NT2/D1 (cell line): ENCODE results near the gene TBC1D9B.

ENCODE experiments used
- DNase-seq: peaks from one replicate; pipeline ENCODE4 v3.0.0-alpha.2; 2011; ENCODE audit warnings: low read depth, low spot score
- H3K27me3 ChIP-seq: 2 replicates; pipeline ENCODE4 v1.6.0; 2011; ENCODE audit warnings: mild to moderate bottlenecking; ENCODE audit not compliant: insufficient read length, insufficient read depth
- H3K36me3 ChIP-seq: 2 replicates; pipeline ENCODE4 v1.6.1; 2011; ENCODE audit warnings: mild to moderate bottlenecking, low read length, mixed read lengths; ENCODE audit not compliant: insufficient read depth, insufficient read length
- H3K4me1 ChIP-seq: 2 replicates; pipeline ENCODE4 v1.5.1; 2011; ENCODE audit not compliant: insufficient read depth, insufficient read length
- H3K4me3 ChIP-seq: 2 replicates; pipeline ENCODE4 v1.5.1; 2011; ENCODE audit warnings: low read depth; ENCODE audit not compliant: insufficient read length
- H3K9ac ChIP-seq: 2 replicates; pipeline ENCODE4 v1.6.0; 2011; ENCODE audit warnings: low read depth; ENCODE audit not compliant: insufficient read length
- H3K9me3 ChIP-seq: 2 replicates; pipeline ENCODE4 v1.5.1; 2011; ENCODE audit warnings: mild to moderate bottlenecking, low read length; ENCODE audit not compliant: insufficient read depth
- SUZ12 ChIP-seq: IDR thresholded peaks from 2 replicates; pipeline ENCODE4 v1.6.1; 2011; ENCODE audit not compliant: insufficient read length, insufficient read depth; ENCODE audit errors: extremely low read depth
- YY1 ChIP-seq: IDR thresholded peaks from 2 replicates; pipeline ENCODE4 v1.6.1; 2011; ENCODE audit not compliant: insufficient read length, insufficient read depth
- ZNF274 ChIP-seq: IDR thresholded peaks from 2 replicates; pipeline ENCODE4 v1.6.1; 2011; ENCODE audit warnings: mild to moderate bottlenecking, low read depth, low read length

TBC1D9B gene

GRCh38 chr5:179907556-179908324 is at the start of gene TBC1D9B:
Gene TBC1D9B (minus strand): TSS chr5:179907897. CDS start chr5:179907821, 76 bp downstream.
- peak within 1 kb of the TSS; percentile 56 for H3K4me3 ChIP-seq
- peak within 1 kb of the TSS; percentile 83 for H3K9ac ChIP-seq
- H3K4me1 ChIP-seq, result peaks cover 9% of the 10 kb centered on the region
- H3K27me3 ChIP-seq, result no peaks in the 10 kb centered on the region
- TF ChIP-seq SUZ12, result no peak
- no peak for TF ChIP-seq ZNF274
- TF ChIP-seq YY1, result no peak
- no peak for DNase-seq
- H3K9me3 ChIP-seq, result no peaks in the 10 kb centered on the region
- peaks cover 31% of the 10 kb centered on the region for H3K36me3 ChIP-seq

- Histone ChIP-seq H3K4me1 (no peaks in the 10 kb centered on the region), H3K36me3 (peaks cover 4% of the 10 kb centered on the region), H3K9ac (no peak overlapping the region), H3K9me3 (no peaks in the 10 kb centered on the region), H3K27me3 (no peaks in the 10 kb centered on the region), H3K4me3 (no peak overlapping the region)
- no peak for TF ChIP-seq YY1
- TF ChIP-seq SUZ12, result no peak
- TF ChIP-seq ZNF274, result no peak
- no peak for DNase-seq
Measured at GRCh38 chr5:179955630-179956029, 47.9 kb upstream of the TBC1D9B start.

GRCh38 chr5:179955062-179955461 is 47.4 kb upstream of the TBC1D9B start:
- no peak for DNase-seq
- H3K4me3 ChIP-seq, result no peak overlapping the region
- no peaks in the 10 kb centered on the region for H3K4me1 ChIP-seq
- H3K36me3 ChIP-seq, result peaks cover 4% of the 10 kb centered on the region
- H3K9me3 ChIP-seq, result no peaks in the 10 kb centered on the region
- H3K9ac ChIP-seq, result no peak overlapping the region
- H3K27me3 ChIP-seq, result no peaks in the 10 kb centered on the region
- no peak for TF ChIP-seq SUZ12
- TF ChIP-seq ZNF274, result no peak
- TF ChIP-seq YY1, result no peak

GRCh38 chr5:179954434-179954833 is 46.7 kb upstream of the TBC1D9B start:
- Histone ChIP-seq H3K9ac (no peak overlapping the region), H3K9me3 (no peaks in the 10 kb centered on the region), H3K36me3 (peaks cover 4% of the 10 kb centered on the region), H3K4me1 (no peaks in the 10 kb centered on the region), H3K27me3 (no peaks in the 10 kb centered on the region), H3K4me3 (no peak overlapping the region)
- DNase-seq, result no peak
- TF ChIP-seq SUZ12 (no peak), YY1 (no peak)

GRCh38 chr5:179953987-179954386 is 46.3 kb upstream of the TBC1D9B start:
- peaks cover 4% of the 10 kb centered on the region for H3K36me3 ChIP-seq
- no peaks in the 10 kb centered on the region for H3K4me1 ChIP-seq
- no peak for TF ChIP-seq YY1
- no peak for TF ChIP-seq SUZ12
- no peak for TF ChIP-seq ZNF274
- no peak overlapping the region for H3K4me3 ChIP-seq
- H3K27me3 ChIP-seq, result no peaks in the 10 kb centered on the region
- DNase-seq, result no peak
- H3K9ac ChIP-seq, result no peak overlapping the region
- H3K9me3 ChIP-seq, result no peaks in the 10 kb centered on the region

- H3K36me3 ChIP-seq, result no peaks in the 10 kb centered on the region
- H3K27me3 ChIP-seq, result no peaks in the 10 kb centered on the region
- no peak overlapping the region for H3K9ac ChIP-seq
- no peak for DNase-seq
- no peak overlapping the region for H3K4me3 ChIP-seq
- H3K4me1 ChIP-seq, result no peaks in the 10 kb centered on the region
- no peak for TF ChIP-seq ZNF274
- no peak for TF ChIP-seq YY1
- TF ChIP-seq SUZ12, result no peak
- no peaks in the 10 kb centered on the region for H3K9me3 ChIP-seq
Measured at GRCh38 chr5:179936976-179937681, 29.4 kb upstream of the TBC1D9B start.

GRCh38 chr5:179930788-179931473 is 23.2 kb upstream of the TBC1D9B start:
- TF ChIP-seq ZNF274 (no peak), SUZ12 (no peak), YY1 (no peak)
- Histone ChIP-seq H3K27me3 (no peaks in the 10 kb centered on the region), H3K9me3 (no peaks in the 10 kb centered on the region), H3K4me1 (no peaks in the 10 kb centered on the region), H3K4me3 (no peak overlapping the region), H3K9ac (no peak overlapping the region), H3K36me3 (no peaks in the 10 kb centered on the region)
- no peak for DNase-seq
